Loucy (cell line): ENCODE data around the gene TRMU.

ENCODE experiments used
- CTCF ChIP-seq: fragments of 200-600 bp; sonication (generic); conservative IDR thresholded peaks from 2 replicates; pipeline ENCODE4 v1.5.1; 2014; ENCODE audit warnings: mild to moderate bottlenecking, antibody characterized with exemption, low read length
- EZH2phosphoT487 ChIP-seq: fragments of 200-600 bp; IDR thresholded peaks from 2 replicates; pipeline ENCODE4 v1.6.1; 2018; ENCODE audit warnings: antibody characterized with exemption, mild to moderate bottlenecking, moderate library complexity, borderline replicate concordance

- TF ChIP-seq CTCF (no peak), EZH2phosphoT487 (no peak)
Measured at GRCh38 chr22:46300491-46300890, 35.0 kb upstream of the TRMU start.
